ENCODE data around the gene PLEKHM2.

GRCh38 chr1:15730936-15731335 is 46.8 kb downstream of the PLEKHM2 start:
- TF ChIP-seq CTCF (IDR thresholded peaks at IDR 0.05) (no peak), ZFX (IDR thresholded peaks at IDR 0.05; ENCODE audit: borderline replicate concordance) (no peak)
